Activated T-cell treated with anti-CD3 and anti-CD28 coated beads, Interleukin-2, amount 50 U/mL, for 72 hours (primary cell): Measurements from ENCODE around the gene EFHC2. TPM values are rescaled to one million over a fixed set of nuclear protein-coding genes. Genes with fewer than 3 reads are reported as not detected.
"Not testable (repeated sequence)": the region's sequence is repeated elsewhere in the genome, so short reads cannot be mapped to it uniquely, and the experiment has no call there.

Source experiments
- ATAC-seq, 2 donors: fragments of 150-1000 bp; cut with Tn5 transposase; replicated peaks in 1 of 2; 2 replicates each; pipeline ENCODE4 v1.10.0; 2021; ENCODE audit warnings: moderate library complexity in 2 of 2, mild to moderate bottlenecking in 1 of 2
- DNase-seq, 2 donors: peaks; one replicate each; pipeline ENCODE4 v3.0.0; 2021 to 2022; ENCODE audit warnings: mixed read lengths in 1 of 2
- H3K27ac Mint-ChIP-seq: one replicate; pipeline ENCODE4 v1.8.0; 2022; ENCODE audit warnings: mild to moderate bottlenecking, moderate library complexity, mixed read lengths
- H3K27me3 Mint-ChIP-seq: one replicate; pipeline ENCODE4 v1.8.0; 2022; ENCODE audit warnings: low read depth, mixed read lengths
- H3K36me3 Mint-ChIP-seq, 2 donors: one replicate each; pipeline ENCODE4 v1.8.0; 2022; ENCODE audit warnings: mixed read lengths in 2 of 2, mild to moderate bottlenecking in 1 of 2; ENCODE audit not compliant: insufficient read depth in 2 of 2
- H3K4me1 Mint-ChIP-seq: one replicate; pipeline ENCODE4 v1.8.0; 2022; ENCODE audit warnings: low read depth, mixed read lengths
- H3K4me3 Mint-ChIP-seq, 2 donors: one replicate each; pipeline ENCODE4 v1.8.0; 2022; ENCODE audit warnings: mild to moderate bottlenecking in 2 of 2, mixed read lengths in 2 of 2, moderate library complexity in 2 of 2
- H3K9me3 Mint-ChIP-seq, 2 donors: one replicate each; pipeline ENCODE4 v1.8.0; 2022; ENCODE audit warnings: mixed read lengths in 2 of 2
- total RNA-seq, 2 donors: library from RNA; stranded (reverse); gene quantifications; one replicate each; pipeline ENCODE4 v1.2.3, GENCODE V29; 2022

The EFHC2 gene
- total RNA-seq, 2 donors from 2014 or later: 0.53 to 0.79 TPM

DNA sequence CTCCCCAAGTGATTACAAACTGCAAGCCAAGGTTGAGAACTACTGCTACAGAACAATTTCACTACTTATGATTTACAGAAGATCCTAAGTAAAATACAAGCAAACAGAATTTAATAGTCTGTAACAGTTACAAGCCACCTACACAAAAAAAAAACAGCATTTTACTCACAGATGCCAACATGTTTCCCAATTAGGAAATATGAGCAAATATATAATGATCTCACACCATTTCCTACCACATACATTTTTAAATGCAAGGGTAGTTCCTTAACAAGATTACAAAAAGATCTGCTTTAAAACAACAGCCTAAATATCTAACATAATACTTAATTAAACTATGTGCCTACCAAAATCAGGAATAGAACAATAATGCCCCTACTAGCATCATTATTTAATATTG, 63.4 kb downstream of the EFHC2 start:
- H3K27me3 Mint-ChIP-seq: no peaks in the 10 kb centered on the region
- DNase-seq: no peak
- H3K27ac Mint-ChIP-seq: no peak overlapping the region
- H3K9me3 Mint-ChIP-seq: no peaks in the 10 kb centered on the region
- H3K4me1 Mint-ChIP-seq: peaks cover 3% of the 10 kb centered on the region
- ATAC-seq: no peak
- no peak overlapping the region for H3K4me3 Mint-ChIP-seq
- no peaks in the 10 kb centered on the region for H3K36me3 Mint-ChIP-seq

DNA sequence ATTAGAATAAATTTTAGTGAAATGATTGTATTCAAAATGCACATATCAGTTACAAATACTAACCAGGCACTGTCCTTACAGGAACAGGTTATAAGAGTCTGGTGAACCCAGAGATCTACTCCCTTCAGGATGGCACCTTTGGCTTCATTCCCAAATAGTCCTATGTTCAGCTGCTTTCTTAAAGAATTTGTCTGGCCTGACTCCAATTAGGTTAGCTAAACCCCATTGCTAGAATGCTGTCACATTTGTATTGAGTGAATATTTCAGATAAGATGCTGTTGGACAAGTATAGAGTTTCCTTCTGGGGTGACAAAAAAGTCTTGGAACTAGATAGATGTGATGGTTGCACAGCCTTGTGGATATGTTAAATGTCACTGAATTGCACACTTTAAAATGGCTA, 69.4 kb downstream of the EFHC2 start:
- DNase-seq (no peak), ATAC-seq (no peak)
- Mint-ChIP-seq H3K9me3 (peaks cover 2% of the 10 kb centered on the region in 2 donors), H3K27ac (no peak overlapping the region), H3K36me3 (no peaks in the 10 kb centered on the region), H3K4me3 (no peak overlapping the region), H3K27me3 (peaks cover 5% of the 10 kb centered on the region), H3K4me1 (peaks cover 6% of the 10 kb centered on the region)

DNA sequence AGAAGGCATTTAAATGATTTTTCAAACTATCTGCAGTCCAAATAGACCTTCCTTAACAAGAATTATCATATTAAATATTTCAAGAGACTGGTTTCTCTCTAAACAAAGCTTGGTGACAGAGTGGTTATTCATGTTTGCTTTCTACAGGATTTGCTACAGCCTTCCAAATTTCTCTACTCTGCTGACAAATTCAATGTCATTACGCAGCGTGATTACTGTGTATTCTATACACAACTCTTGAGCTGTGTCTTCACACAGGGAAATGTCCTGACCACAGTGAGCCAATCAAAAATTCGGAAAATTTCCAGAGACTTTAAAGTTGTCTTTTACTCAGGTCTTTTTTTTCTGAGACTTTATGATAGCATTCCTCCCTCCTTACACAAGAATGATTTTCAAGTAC, 75.6 kb downstream of the EFHC2 start:
- Mint-ChIP-seq H3K9me3 (peaks cover 2% of the 10 kb centered on the region in 2 donors), H3K4me1 (peaks cover 21% of the 10 kb centered on the region), H3K27me3 (peaks cover 5% of the 10 kb centered on the region), H3K36me3 (no peaks in the 10 kb centered on the region), H3K27ac (no peak overlapping the region), H3K4me3 (no peak overlapping the region)
- DNase-seq (no peak), ATAC-seq (no peak)

DNA sequence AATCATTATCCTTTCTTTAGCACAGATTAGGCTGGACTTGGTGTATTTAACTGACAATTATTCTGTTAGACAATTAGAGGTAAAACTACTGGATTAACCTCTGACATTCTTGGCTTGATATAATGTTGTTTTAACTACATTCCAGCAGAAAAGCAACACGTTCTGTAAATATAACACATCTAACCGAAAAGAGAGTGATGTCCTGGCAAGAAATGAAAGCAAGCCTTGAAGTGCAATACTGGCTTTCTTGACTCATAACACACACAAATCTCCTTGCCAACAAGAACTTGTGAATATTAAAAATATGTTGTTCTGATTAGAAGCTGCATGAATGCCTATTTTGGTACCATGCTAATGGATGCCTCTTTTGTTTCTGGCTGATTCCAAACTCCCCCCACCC, 76.4 kb downstream of the EFHC2 start:
- peaks cover 4% of the 10 kb centered on the region for H3K27me3 Mint-ChIP-seq
- no peak overlapping the region for H3K27ac Mint-ChIP-seq
- ATAC-seq (no peak), DNase-seq (no peak)
- H3K9me3 Mint-ChIP-seq: peaks cover 2% of the 10 kb centered on the region in 2 donors
- H3K36me3 Mint-ChIP-seq: no peaks in the 10 kb centered on the region
- H3K4me3 Mint-ChIP-seq: no peak overlapping the region
- peaks cover 21% of the 10 kb centered on the region for H3K4me1 Mint-ChIP-seq

DNA sequence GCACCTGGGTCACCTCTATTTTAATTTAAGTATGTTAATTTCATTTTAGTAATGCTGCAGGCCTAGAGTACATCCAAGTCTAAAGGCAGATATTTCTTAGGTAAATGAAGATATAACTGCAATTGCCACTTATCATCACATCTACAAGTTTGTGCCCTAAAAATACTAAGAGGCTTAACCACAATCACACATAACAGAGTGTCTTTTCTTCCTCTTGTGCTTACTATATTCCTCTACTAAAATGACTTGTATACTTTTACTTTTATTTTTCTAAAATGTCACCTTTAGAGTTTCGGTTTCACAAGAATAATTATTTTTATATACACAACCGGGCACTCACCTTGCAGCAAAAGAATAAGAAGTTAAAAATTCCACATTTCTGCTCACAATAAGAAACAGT, 77.9 kb downstream of the EFHC2 start:
- peaks cover 6% of the 10 kb centered on the region for H3K27me3 Mint-ChIP-seq
- no peak overlapping the region for H3K27ac Mint-ChIP-seq
- no peaks in the 10 kb centered on the region for H3K36me3 Mint-ChIP-seq
- peaks cover 26% of the 10 kb centered on the region for H3K4me1 Mint-ChIP-seq
- H3K9me3 Mint-ChIP-seq: peaks cover 2% of the 10 kb centered on the region in 2 donors
- H3K4me3 Mint-ChIP-seq: peak overlapping the region in 1 of 2 donors; percentile 2
- ATAC-seq (peak; percentile 38 to 40), DNase-seq (no peak)

DNA sequence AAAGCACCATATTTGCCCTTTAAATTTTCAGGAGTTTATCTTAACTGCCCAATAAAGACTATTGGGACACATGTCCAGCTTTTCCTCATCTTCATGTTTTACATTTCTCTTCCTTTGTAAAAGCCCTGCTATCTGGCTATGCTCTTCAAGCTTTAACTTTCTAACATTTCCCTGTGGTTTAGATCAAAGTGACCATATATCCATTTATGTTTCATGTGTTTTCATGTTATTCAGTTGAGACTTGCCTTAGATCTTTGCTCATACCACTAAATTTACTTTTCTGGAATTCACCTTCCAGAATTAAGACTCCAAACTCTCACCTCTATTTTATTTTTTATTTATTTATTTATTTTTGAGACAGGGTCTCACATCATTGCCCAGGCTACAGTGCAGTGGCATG, 78.5 kb downstream of the EFHC2 start:
- Mint-ChIP-seq H3K9me3 (peaks cover 2% of the 10 kb centered on the region in 2 donors), H3K36me3 (no peaks in the 10 kb centered on the region), H3K27ac (no peak overlapping the region), H3K27me3 (peaks cover 7% of the 10 kb centered on the region), H3K4me1 (peaks cover 31% of the 10 kb centered on the region), H3K4me3 (no peak overlapping the region)
- ATAC-seq (no peak), DNase-seq (no peak)

DNA sequence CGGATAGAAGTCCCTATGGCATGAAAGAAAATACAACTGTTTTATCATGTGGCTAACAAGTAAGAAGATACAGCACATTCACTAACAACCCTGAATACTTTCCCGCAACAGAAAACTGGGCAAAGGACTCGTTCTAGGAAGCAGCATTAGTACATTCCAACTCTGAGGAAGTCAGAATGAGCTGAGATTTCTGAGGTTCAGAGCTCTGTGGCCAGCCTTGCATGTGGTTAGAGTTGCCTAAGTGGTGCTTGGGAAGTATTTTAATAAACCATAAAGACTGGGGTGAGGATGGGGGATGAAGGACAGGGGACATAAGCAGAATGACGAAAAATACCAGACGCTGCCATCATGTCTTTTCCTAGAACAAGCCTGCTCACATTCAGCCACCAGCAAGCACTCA, 82.2 kb downstream of the EFHC2 start:
- H3K36me3 Mint-ChIP-seq: peaks cover 4 to 14% of the 10 kb centered on the region in 2 donors
- no peak overlapping the region for H3K4me3 Mint-ChIP-seq
- H3K9me3 Mint-ChIP-seq: peaks cover 0 to 2% of the 10 kb centered on the region in 2 donors
- H3K27ac Mint-ChIP-seq: no peak overlapping the region
- ATAC-seq: no peak
- peaks cover 35% of the 10 kb centered on the region for H3K4me1 Mint-ChIP-seq
- peaks cover 7% of the 10 kb centered on the region for H3K27me3 Mint-ChIP-seq
- no peak for DNase-seq

DNA sequence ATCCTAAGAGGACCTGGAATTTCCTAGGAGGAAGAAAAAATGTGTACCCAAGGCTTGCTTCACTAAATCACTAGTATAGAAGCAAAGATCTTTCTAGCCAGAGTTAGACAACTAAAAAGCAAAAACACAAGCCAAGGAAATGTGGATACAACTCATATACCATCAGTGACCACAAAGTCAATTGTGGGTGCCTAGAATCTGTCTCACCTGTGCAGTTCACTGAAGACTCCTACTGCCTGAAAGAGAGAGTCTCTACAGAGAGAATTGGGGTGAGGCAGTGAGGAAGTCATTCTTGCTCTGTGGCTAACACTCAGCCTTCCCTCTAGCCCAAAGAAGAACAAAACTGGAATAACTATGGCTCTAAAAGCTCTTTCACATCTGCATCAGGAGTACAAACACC, 82.9 kb downstream of the EFHC2 start:
- DNase-seq: no peak
- H3K36me3 Mint-ChIP-seq: peaks cover 9 to 21% of the 10 kb centered on the region in 2 donors
- H3K4me3 Mint-ChIP-seq: no peak overlapping the region
- peaks cover 5 to 7% of the 10 kb centered on the region in 2 donors for H3K9me3 Mint-ChIP-seq
- H3K27me3 Mint-ChIP-seq: peaks cover 7% of the 10 kb centered on the region
- H3K27ac Mint-ChIP-seq: no peak overlapping the region
- ATAC-seq: no peak
- H3K4me1 Mint-ChIP-seq: peaks cover 29% of the 10 kb centered on the region

DNA sequence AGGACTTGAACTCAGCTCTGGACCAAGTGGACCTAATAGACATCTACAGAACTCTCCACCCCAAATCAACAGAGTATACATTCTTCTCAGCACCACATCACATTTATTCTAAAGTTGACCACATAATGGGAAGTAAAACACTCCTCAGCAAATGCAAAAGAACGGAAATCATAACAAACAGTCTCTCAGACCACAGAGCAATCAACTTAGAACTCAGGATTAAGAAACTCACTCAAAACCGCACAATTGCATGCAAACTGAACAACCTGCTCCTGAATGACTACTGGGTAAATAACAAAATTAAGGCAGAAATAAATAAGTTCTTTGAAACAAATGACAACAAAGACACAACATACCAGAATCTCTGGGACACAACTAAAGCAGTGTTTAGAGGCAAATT, 87.7 kb downstream of the EFHC2 start:
- peaks cover 22 to 39% of the 10 kb centered on the region in 2 donors for H3K36me3 Mint-ChIP-seq
- not testable (repeated sequence) for DNase-seq, H3K4me3 Mint-ChIP-seq, H3K27me3 Mint-ChIP-seq, ATAC-seq
- H3K27ac Mint-ChIP-seq: peak overlapping the region; percentile 77
- H3K9me3 Mint-ChIP-seq: peaks cover 12 to 13% of the 10 kb centered on the region in 2 donors
- peaks cover 38% of the 10 kb centered on the region for H3K4me1 Mint-ChIP-seq

DNA sequence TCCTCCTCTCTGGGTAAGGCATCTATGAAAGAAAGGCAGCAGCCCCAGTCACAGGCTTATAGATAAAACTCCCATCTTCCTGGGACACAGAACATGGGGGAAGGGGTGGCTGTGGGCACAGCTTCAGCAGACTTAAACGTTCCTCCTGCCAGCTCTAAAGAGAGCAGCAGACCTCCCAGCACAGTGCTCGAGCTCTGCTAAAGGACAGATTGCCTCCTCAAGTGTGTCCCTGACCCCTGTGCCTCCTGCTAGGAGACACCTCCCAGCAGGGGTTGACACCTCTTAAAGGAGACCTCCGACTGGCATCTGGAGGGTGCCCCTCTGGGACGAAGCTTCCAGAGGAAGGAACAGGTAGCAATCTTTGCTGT, 89.9 kb downstream of the EFHC2 start:
- no peak for ATAC-seq
- no peaks in the 10 kb centered on the region for H3K27me3 Mint-ChIP-seq
- H3K27ac Mint-ChIP-seq: peak overlapping the region; percentile 36
- no peak for DNase-seq
- peaks cover 22 to 39% of the 10 kb centered on the region in 2 donors for H3K36me3 Mint-ChIP-seq
- peak overlapping the region; percentile 32 to 33 for H3K4me3 Mint-ChIP-seq
- H3K4me1 Mint-ChIP-seq: peaks cover 27% of the 10 kb centered on the region
- peaks cover 12 to 13% of the 10 kb centered on the region in 2 donors for H3K9me3 Mint-ChIP-seq

DNA sequence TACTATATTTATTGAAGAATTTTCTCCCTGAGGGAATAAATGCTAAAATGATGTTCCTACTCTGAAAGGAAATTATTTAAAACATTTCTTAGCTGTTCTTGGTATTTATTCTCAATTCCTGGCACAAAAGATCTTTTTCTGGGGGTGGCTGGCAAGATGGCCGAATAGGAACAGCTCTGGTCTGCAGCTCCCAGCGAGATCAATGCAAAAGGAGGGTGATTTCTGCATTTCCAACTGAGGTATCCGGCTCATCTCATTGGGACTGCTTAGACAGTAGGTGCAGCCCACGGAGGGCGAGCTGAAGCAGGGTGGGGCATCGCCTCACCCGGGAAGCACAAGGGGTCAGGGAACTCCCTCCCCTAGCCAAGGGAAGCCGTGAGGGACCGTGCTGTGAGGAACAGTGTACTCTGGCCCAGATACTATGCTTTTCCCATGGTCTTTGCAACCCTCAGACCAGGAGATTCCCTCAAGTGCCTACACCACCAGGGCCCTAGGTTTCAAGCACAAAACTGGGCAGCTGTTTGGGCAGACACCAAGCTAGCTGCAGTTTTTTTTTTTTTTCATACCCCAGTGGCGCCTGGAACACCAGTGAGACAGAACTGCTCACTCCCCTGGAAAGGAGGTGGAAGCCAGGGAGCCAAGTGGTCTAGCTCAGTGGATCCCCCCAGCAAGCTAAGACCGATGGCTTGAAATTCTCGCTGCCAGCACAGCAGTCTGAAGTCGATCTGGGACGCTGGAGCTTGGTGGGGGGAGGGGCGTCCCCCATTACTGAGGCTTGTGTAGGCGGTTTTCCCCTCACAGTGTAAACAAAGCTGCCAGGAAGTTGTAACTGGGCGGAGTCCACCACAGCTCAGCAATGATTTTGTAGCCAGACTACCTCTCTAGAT, 90.5 kb downstream of the EFHC2 start:
- Mint-ChIP-seq H3K9me3 (peaks cover 12 to 13% of the 10 kb centered on the region in 2 donors), H3K4me3 (peak overlapping the region; percentile 32 to 33), H3K36me3 (peaks cover 22 to 38% of the 10 kb centered on the region in 2 donors), H3K4me1 (peaks cover 27% of the 10 kb centered on the region)
- H3K27ac Mint-ChIP-seq, H3K27me3 Mint-ChIP-seq: not testable (repeated sequence)
- ATAC-seq: peak; percentile 81 to 84
- DNase-seq: peak; percentile 56 to 64

DNA sequence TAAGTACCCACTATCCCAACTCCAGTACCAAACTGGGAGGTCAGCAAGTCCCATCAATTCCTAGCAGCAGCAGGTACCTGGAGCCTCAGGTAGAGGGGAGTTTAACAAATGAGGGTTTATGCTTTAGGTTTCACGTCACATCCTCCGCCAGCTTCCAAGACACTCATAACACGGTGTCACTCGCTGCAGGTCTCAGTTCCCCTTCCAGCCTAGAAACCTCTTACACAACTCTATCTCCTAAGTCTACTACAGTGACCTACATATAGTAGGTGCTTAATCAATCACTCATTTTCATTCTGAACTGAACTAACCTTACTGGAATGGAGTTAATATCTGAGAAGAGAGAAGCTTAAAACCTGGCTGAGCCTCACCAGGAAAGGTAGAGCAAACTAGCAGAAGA, 96.0 kb downstream of the EFHC2 start:
- Mint-ChIP-seq H3K4me3 (no peak overlapping the region), H3K27me3 (peaks cover 13% of the 10 kb centered on the region), H3K9me3 (no peaks in the 10 kb centered on the region), H3K27ac (no peak overlapping the region), H3K36me3 (no peaks in the 10 kb centered on the region), H3K4me1 (peaks cover 31% of the 10 kb centered on the region)
- DNase-seq (no peak), ATAC-seq (no peak)

DNA sequence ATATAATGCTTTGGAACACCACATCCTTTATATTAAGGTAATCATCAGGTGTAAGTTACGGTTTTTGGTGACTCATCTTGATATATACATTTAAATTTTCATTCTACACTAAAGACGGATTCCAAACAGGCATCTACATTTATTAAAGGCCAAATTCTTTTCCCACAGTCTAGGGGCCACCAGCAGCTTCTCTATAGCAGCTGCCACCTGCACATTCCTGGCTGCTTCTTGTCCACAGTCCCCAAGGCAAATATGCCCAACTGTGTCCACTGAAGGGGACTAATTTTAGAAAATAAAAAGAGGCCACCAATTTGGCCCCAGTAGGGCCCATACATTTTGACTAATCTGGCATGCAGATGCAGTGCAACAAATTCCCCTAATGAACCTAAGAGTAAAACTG, 96.6 kb downstream of the EFHC2 start:
- DNase-seq (no peak), ATAC-seq (no peak)
- Mint-ChIP-seq H3K9me3 (no peaks in the 10 kb centered on the region), H3K36me3 (no peaks in the 10 kb centered on the region), H3K27ac (no peak overlapping the region), H3K27me3 (peaks cover 13% of the 10 kb centered on the region), H3K4me1 (peaks cover 27% of the 10 kb centered on the region), H3K4me3 (no peak overlapping the region)

DNA sequence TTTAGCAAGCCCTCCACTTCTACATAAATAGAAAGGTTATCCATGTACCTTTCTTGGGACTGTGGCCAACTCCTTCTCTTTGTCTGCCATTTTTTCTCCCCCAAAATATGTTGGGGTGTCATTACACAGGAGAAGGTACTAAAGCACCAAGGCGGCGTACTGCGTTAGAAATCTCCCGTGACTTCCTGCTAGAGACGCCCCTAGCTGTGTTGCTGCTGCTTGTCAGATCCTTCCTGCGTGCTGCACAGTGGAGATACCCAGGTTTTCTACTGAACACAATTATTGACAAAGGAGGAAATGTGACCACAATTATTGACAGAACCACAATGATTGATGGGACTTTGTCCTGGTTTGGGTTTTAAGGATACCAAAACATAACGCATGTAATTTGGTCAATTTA, 97.7 kb downstream of the EFHC2 start:
- peak overlapping the region; percentile 39 to 49 for H3K4me3 Mint-ChIP-seq
- H3K36me3 Mint-ChIP-seq: no peaks in the 10 kb centered on the region
- H3K27me3 Mint-ChIP-seq: peaks cover 13% of the 10 kb centered on the region
- H3K9me3 Mint-ChIP-seq: no peaks in the 10 kb centered on the region
- peaks cover 27% of the 10 kb centered on the region for H3K4me1 Mint-ChIP-seq
- H3K27ac Mint-ChIP-seq: no peak overlapping the region
- DNase-seq (peak; percentile 14 to 20), ATAC-seq (peak in 1 of 2 donors; percentile 68)
